GM21737 (cell line): Measurements from ENCODE around the gene KRT23.

ENCODE experiments used
- ATAC-seq: cut with Tn5 transposase; IDR thresholded peaks from one replicate; pipeline ENCODE4 v1.9.1; 2021; ENCODE audit warnings: mild to moderate bottlenecking, moderate library complexity; ENCODE audit not compliant: unreplicated experiment

The KRT23 gene

GRCh38 chr17:40910441-40910841, 27.0 kb downstream of the KRT23 start:
- ATAC-seq: no peak

DNA sequence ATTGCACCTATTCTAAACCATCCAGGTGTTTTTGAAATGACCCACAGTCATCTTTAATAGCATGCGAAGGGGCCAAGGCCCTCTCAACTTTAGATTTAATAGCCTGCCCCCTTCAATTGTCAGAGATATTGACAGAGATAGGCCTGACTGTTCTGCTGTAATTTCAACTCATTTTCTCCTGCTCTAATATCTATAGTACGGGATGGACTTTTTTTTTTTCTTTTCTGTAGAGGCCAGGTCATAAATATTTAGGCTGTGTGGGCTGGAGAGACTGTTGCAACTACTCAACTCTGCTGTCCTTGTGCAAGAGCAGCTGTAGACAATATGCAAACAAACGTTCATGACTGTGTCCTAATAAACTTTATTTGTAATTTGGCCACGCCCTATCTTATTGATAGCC, 27.7 kb downstream of the KRT23 start:
- no peak for ATAC-seq

DNA sequence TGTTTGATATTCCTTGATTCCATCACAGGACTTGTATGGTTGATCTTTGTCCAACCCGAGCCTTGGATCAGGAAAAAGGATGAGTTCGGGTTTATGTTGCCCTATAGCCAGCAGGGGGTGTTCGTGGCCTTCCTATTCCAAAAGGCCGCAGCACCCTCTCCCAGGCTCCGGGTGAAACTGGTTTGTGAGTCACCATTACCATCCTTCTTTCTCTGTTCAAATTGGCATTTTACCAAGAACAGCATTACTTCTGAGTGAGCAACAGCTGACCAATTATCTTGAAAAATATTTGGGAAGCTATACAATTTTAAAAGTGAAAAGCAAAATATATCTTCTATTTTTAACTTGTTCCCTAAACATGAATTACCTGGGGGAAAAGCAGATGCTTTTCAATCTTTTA, 28.1 kb downstream of the KRT23 start:
- ATAC-seq: no peak

GRCh38 chr17:40906613-40907012, 30.8 kb downstream of the KRT23 start:
- ATAC-seq: no peak

DNA sequence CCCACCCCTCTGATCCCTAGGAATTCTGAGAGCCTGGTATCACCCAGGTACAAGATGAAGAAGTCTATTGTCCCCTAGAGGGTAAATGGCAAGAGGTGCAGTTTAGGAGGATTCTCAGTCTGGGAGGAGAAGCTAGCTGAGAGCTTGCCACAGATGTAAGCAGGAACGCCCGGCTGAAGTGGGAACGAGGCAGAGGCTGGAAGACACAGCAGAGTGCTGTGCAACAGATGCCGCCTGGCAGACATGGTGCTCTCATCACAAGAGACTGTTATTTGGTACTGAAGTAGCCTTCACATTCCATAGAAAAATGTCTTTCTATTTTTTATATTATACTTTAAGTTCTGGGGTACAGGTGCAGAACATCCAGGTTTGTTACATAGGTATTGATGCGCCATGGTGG, 32.1 kb downstream of the KRT23 start:
- ATAC-seq: no peak

DNA sequence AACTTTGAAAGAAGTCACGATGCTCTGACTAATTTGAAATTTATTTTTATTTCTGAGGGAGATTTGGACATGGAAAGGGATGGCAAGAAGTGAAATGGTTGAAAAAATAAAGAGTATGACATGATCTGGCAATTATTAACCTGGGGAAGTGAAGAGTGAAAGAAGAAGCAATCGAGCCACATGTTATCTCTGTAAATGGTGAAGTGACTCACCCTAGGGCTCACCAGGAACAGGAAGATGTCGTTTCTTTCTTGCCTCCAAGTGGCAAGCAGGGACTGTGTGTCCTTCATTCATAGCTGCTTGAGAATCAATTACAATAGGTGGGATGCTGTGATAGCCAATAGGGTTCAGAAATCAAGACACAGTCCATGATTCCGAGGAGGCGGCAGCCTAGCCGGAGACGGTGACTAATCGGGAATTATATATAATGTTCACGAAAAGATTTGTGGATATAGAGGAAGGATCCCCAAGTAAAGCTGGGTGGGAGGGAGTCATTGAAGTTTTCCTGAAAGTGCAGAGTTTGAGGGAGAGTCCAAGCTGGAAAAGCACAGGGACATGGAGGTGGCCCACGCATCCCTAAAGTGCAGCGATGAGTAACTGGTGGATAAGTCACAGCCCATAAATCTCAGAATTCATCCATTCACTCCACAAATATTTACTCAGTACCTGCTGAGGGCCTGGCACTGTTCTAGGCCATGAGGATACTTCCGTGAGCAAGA, 34.2 kb downstream of the KRT23 start:
- no peak for ATAC-seq

- no peak for ATAC-seq
These were observed 34.9 kb downstream of the KRT23 start for GRCh38 chr17:40902498-40902897.

DNA sequence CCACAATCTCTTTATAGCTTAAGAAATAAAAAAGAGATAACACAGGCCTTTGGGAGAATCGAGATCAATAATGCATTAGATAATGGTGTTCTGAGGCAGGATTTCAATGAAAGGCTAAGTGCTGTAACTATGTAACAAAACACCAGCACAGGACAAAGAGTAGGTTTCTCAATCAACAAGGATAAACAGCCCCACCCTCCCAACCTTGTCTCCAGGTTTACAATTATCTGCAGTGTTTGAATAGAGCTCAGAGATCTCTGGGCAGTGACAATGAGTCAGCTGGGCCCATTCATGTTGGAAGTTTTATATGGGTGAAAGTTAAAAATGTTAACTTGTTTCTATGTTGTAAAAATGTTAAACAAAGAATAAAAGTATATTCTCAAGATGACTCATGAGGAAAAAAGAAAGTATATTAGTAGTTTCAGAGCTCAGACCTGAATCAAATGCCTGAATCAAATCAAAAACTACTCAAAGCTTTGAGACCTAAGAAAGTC, 35.4 kb downstream of the KRT23 start:
- no peak for ATAC-seq

- no peak for ATAC-seq
These were observed 36.6 kb downstream of the KRT23 start for GRCh38 chr17:40900809-40901356.

GRCh38 chr17:40896916-40897455, 40.5 kb downstream of the KRT23 start:
- ATAC-seq: no peak

DNA sequence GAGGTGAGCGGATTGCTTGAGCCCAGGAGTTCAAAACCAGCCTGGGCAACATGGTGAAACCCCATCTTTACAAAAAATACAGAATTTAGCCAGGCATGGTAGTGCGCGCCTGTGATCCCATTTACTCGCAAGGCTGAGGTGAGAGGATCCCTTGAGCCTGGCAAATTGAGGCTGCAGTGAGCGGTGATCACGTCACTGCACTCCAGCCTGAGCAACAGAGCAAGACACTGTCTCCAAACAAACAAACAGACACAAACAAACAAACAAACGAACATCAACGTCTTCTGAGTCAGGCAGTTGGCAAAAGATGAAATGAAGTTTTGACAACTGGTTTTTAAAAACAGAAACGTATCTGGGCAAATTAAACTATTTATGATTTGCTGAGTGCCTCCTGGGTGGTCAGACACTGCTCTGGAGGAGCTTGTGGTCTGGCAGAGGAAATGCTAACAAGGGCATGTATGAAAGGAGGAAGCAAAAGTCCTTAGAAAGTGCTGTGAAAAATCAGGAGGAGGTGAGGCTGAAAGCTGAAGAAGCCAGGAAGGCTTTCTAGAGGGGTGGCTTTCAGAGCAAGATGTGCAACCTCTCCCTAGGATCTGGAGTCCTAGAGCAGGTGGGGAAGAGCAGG, 42.2 kb downstream of the KRT23 start:
- no peak for ATAC-seq

GRCh38 chr17:40888196-40888720, 49.2 kb downstream of the KRT23 start:
- ATAC-seq: no peak

- ATAC-seq: no peak
These were observed 51.4 kb downstream of the KRT23 start for GRCh38 chr17:40886090-40886489.

- no peak for ATAC-seq
These were observed 52.5 kb downstream of the KRT23 start, which contains the start of gene KRT20 for GRCh38 chr17:40884708-40885512. Gene KRT20 (minus strand): TSS chr17:40885242. CDS start chr17:40885185, 57 bp downstream.

DNA sequence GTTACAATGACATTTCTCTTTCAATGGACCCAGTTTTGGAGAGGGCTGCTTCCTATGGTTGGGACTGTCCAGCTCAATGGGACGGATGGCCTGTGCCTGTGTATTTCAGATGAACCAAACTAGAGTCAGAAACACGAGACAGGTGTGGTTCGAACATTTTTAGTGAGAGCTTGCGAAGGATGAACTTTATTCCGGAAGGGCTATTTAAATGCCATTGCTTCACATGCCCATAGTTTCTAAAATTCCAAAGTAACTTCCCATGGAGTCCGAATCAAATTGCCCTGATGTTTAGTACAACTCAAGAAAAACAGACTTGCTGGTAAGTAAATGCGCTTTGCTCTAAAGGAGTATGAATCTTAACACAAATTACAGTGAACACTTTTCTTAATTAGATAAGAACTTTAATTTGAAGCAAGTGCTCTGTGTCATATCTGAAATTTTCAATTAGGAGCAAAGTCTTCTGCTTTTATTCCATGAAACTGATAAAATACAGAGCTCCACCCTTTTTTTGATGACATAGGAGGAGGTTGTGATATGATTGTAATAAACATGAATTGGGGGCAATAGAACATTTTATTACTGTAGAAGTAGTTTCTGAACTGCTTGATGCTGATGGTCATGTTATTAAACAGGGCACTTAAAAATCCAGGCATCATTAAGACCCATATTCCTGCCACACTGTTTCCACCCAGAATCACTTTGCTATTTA, 53.7 kb downstream of the KRT23 start:
- no peak for ATAC-seq

DNA sequence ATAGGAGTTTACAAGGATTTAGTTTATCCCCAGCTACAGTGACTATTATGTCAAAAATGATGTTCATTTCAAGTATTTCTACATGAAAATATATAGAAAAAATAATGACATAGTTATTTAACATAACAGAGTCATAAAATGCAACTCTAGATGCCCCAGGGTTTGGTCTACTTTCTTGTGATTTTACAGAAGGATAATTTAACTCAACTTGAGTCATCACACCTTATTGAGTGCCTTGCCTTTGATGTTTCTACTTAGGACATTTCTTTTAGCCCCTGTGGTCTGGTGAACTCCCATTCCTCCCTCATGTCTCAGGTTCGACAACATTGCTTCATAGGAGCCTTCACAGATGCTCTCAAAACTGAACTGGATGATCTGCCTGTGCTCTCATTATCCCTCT, 54.4 kb downstream of the KRT23 start:
- no peak for ATAC-seq

DNA sequence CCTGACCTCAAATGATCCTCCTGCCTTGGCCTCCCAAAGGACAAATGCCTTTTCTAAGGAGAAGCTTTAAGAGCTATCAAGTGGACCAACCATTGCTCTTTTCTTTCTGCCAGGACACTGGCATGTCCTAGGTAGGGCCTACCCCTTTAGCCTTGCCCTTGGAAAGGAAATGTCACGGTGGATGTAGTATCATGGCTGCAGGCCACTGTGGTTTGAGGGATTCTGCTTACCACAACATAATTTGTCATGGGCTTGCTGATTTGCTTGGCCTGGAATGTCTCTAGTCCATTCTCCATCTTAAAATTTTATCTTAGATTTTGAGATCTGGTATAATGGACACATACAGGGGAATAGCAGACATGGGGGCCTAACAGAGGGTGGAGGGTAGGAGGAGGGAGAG, 58.4 kb downstream of the KRT23 start:
- ATAC-seq: no peak

GRCh38 chr17:40878044-40878443, 59.4 kb downstream of the KRT23 start:
- ATAC-seq: no peak

DNA sequence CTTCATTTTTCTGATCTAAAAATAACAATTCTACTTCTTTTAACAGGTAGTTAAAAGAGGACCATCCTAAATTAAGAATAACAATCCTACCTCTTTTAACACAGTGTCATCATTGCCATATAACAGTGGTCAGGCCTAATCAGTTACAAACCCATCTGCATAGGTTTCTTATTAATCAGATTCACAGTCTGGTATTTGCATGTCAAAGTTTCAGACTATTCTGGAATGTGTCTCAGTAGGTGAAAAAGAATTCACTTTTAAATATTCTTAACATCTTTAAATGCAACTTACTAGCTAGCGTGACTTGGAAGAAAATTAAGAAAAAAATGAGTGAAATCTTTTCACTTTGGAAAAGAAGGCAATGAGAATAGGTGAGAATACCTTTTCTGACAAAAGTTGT, 63.6 kb downstream of the KRT23 start:
- no peak for ATAC-seq

DNA sequence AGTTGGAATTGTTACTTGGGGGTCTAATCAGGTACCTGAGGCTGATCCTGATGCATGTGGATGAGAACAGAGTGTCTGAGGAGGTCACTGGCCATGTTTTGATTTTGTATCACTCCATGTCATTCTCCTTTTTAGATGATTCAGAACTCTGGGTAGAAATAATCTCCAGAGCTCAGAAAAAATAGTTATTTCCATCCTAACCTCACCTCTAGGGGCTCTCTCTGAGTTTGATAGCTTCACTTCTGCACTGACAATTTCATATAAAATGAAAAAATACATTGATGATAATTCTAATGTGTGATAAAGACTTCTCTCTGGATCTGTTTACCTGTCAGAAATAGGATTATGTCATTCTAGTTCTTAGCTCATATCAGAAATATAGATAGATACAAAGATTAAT, 64.2 kb downstream of the KRT23 start:
- no peak for ATAC-seq
